ENCODE data around the gene ELF4. TPM values are rescaled to one million over a fixed set of nuclear protein-coding genes. Genes with fewer than 3 reads are reported as not detected.

ELF4 gene
- total RNA-seq, 4 donors from 2014 or later: 7.0 to 14.8 (median 8.8) TPM

DNA sequence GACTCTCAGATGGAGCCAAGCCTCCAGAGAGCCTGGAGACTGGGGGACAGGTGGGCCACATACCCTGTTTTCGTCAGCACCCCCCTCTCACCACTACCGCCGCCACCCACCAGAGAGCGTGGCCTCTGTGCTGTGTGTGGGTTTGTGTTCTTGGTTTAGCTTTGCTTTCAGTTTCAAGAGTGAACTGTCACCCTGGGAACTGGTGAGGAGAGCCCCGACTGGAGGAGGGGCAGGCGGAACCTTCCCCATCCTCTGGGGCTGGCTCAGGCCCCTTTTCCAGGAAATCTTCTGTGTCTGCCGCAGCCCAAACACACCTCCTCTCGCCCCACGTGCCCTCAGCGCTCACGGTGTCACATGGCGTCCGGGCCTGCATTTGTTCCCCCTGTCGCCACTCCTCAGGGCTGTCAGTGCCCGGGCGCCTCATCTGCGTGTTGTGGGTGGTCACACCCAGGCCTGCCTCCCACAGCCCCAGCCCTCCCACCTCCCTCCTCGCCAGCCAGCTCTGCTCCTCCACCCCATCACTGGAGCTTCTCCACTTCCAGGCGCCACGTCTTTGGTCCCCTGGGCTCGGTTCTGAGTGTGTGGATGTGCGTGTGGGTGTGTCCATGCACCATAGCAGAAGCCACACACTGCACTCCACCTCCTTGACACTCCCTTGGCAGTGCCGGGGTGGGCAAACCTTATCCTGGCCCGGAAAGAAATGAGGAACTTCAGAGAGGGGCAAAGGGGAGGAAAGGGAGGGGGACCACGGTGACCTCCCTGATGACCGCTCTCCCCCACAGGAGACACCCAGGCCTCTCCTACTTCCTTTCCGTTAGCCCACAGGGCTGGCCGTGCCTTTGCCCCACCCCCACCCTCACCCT is 27.8 kb downstream of the ELF4 start:
- TF ChIP-seq, protein P1, sequence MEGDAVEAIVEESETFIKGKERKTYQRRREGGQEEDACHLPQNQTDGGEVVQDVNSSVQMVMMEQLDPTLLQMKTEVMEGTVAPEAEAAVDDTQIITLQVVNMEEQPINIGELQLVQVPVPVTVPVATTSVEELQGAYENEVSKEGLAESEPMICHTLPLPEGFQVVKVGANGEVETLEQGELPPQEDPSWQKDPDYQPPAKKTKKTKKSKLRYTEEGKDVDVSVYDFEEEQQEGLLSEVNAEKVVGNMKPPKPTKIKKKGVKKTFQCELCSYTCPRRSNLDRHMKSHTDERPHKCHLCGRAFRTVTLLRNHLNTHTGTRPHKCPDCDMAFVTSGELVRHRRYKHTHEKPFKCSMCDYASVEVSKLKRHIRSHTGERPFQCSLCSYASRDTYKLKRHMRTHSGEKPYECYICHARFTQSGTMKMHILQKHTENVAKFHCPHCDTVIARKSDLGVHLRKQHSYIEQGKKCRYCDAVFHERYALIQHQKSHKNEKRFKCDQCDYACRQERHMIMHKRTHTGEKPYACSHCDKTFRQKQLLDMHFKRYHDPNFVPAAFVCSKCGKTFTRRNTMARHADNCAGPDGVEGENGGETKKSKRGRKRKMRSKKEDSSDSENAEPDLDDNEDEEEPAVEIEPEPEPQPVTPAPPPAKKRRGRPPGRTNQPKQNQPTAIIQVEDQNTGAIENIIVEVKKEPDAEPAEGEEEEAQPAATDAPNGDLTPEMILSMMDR (IDR thresholded peaks at IDR 0.05; ENCODE audit: low read depth): no peak

DNA sequence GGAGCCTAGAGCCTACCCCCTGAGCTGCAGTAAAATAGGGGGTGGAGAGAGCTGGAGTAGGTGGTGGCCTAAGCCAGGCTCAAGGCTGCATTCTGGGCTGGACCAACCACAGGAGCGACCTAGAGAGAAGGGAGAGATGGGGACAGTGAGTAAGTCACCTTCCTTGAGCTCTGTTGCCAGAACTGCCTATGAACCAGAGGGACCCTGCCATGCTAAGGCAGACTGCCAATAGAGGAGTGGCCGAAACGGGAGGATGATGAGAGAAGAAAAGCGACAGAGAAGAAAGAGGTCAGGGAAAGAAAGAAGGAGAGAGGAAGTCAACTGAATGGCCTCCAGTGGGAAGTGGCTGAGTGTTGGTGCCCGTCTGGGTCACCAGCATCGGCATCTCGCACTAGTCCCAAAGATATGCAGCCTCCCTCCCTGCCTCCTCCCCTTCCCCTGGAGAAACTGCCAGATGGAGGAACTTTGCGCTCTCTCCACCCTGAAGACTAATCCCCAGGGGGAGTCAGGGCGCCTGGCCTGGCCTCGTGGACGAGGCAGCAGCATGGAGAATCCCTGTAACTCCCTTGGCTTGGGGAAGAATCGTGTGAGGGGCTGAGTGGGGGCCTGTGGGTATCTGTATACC is 28.8 kb downstream of the ELF4 start:
- TF ChIP-seq, protein P1 (IDR thresholded peaks at IDR 0.05; ENCODE audit: low read depth): no peak

DNA sequence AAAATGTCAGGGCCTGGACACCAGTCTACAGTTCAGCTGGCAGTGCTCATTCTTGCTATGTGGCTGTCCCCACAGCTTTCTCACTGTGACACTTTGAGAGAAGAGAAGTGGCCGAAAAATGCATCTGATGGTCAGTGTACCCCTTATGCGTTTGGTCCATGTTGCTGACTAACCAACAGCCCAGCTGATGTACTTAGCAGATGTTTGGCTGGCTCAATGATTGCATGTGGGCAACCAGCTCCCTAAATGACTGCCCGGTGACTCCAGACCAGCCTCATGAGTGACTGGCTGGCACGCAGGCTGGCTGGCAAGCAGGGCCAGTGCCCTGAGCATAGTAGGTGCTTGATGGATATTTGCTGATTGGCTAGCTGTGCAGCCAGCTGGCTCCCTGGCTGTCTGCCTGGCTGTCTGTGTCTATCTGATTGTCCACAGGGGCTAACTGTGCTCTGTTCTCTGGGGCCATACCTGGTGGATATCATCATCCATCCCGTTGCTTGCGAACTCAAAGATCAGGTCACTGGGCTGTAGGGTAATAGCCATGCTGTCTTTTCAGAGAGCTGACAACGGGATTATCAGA is 29.4 kb downstream of the ELF4 start:
- TF ChIP-seq, protein P1 (IDR thresholded peaks at IDR 0.05; ENCODE audit: low read depth): no peak

DNA sequence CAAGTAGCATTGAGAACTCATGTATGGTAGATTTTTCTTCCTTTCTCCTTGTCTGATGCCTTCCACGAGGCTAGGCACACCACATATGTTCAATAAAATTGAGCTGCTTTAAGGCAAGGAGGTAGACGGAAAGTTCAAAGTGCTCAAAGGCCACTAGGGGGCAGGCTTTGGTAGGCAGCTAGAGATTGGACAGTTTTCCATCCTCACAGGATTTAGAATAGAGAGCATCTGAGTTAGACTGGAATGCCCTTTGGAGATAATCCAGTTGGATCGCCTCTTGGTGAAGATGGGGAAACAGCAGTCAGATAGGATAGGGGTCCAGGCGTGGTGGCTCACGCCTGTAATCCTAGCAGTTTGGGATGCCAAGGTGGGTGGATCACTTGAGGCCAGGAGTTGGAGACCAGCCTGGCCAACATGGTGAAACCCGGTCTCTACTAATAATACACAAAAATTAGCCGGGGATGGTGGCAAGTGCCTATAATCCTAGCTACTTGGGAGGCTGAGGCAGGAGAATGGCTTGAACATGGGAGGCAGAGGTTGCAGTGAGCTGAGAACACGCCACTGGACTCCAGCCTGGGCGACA is 30.4 kb downstream of the ELF4 start:
- TF ChIP-seq, protein P1 (IDR thresholded peaks at IDR 0.05; ENCODE audit: low read depth): no peak

DNA sequence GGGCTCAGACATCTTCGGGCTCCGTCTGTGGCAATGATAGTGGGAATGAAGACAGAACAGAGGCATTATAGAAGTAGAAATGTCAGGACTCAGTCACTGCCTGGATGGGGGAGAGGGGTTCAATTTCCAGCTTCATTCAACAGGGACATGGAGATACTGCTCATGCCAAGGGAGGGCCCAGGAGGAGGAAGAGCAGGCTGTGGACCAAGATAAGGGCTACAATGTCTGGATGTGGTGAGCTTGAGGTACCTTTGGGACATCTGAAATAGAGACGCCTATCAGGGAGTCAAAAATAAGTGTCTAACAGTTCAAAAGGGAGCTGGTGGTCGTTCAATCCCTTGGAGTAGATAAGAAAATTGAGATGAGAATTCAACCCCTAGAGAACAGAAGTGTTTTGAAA is 34.5 kb downstream of the ELF4 start:
- TF ChIP-seq, protein P1 (IDR thresholded peaks at IDR 0.05; ENCODE audit: low read depth): no peak

DNA sequence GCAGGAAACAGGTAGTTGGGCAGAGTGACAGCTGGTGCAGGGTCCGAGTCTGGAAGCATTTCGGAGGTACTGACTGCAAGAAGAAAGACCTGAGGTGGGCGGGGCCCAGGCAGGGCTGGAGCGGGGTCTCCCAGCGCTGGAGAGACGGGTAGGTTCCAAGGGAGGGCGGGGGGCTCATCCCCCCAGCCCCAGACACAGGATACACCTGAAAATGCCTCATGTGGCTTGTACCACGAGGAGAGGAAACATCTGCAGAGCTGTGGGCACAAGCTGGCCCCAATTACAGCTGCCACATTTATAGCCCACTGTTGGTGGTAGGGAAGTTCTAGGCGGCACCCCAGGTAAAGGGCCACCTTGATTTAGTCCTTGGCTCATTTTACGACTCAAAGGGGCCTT is 38.0 kb downstream of the ELF4 start:
- TF ChIP-seq, protein P1 (IDR thresholded peaks at IDR 0.05; ENCODE audit: low read depth): no peak
